Right renal pelvis (tissue), 4 donors: ENCODE data around the gene DRP2. TPM values are rescaled to one million over a fixed set of nuclear protein-coding genes. Genes with fewer than 3 reads are reported as not detected.
"Not testable (repeated sequence)": the region's sequence is repeated elsewhere in the genome, so short reads cannot be mapped to it uniquely, and the experiment has no call there.

Experiments
- DNase-seq, 4 donors: peaks; one replicate each; pipeline ENCODE4 v3.0.0-alpha.2; 2013; ENCODE audit warnings: low read depth in 4 of 4, low spot score in 3 of 4, missing footprints in 1 of 4
- polyA plus RNA-seq, 4 donors: library from polyadenylated mRNA; unstranded; fragments of 120-200 nt; gene quantifications; one replicate each; pipeline ENCODE4 v1.2.1, GENCODE V29; 2013; ENCODE audit not compliant: insufficient read length in 4 of 4

Gene DRP2
- polyA plus RNA-seq = 1 to 10 TPM; 1.5 to 2.2 (median 1.8) TPM

GRCh38 chrX:101219116-101219863 is at the start of gene DRP2:
Gene DRP2 (plus strand): TSS chrX:101219786. CDS start chrX:101231648, 11,862 bp downstream.
- no peak for DNase-seq

GRCh38 chrX:101171883-101172400 is 47.6 kb upstream of the DRP2 start:
- DNase-seq = no peak

- DNase-seq = no peak
Measured at GRCh38 chrX:101176439-101176838, 43.1 kb upstream of the DRP2 start.

GRCh38 chrX:101184876-101185275 is 34.7 kb upstream of the DRP2 start:
- DNase-seq = not testable (repeated sequence)

- not testable (repeated sequence) for DNase-seq
Measured at GRCh38 chrX:101187961-101188360, 31.6 kb upstream of the DRP2 start.

GRCh38 chrX:101190736-101191135 is 28.9 kb upstream of the DRP2 start:
- DNase-seq = no peak

GRCh38 chrX:101191217-101191750 is 28.3 kb upstream of the DRP2 start:
- DNase-seq = no peak

GRCh38 chrX:101195442-101196173 is 24.0 kb upstream of the DRP2 start:
- DNase-seq = no peak

GRCh38 chrX:101203761-101204351 is 15.7 kb upstream of the DRP2 start:
- no peak for DNase-seq

GRCh38 chrX:101206471-101206870 is 13.1 kb upstream of the DRP2 start:
- no peak for DNase-seq

- DNase-seq = no peak
Measured at GRCh38 chrX:101208152-101208905, 11.3 kb upstream of the DRP2 start.

- no peak for DNase-seq
Measured at GRCh38 chrX:101210630-101211029, 9.0 kb upstream of the DRP2 start.

GRCh38 chrX:101217689-101218088 is 1.9 kb upstream of the DRP2 start:
- DNase-seq = no peak

GRCh38 chrX:101219864-101220346 is 319 bp downstream of the DRP2 start:
- DNase-seq = peak in 1 of 4 donors; percentile 7

GRCh38 chrX:101220662-101221260 is 1.2 kb downstream of the DRP2 start:
- DNase-seq = no peak

GRCh38 chrX:101223226-101223625 is 3.6 kb downstream of the DRP2 start:
- no peak for DNase-seq

- DNase-seq = no peak
Measured at GRCh38 chrX:101229170-101229569, 9.6 kb downstream of the DRP2 start.

GRCh38 chrX:101230636-101231035 is 11.1 kb downstream of the DRP2 start:
- no peak for DNase-seq

- DNase-seq = no peak
Measured at GRCh38 chrX:101231080-101231479, 11.5 kb downstream of the DRP2 start.

- DNase-seq = no peak
Measured at GRCh38 chrX:101232316-101232715, 12.7 kb downstream of the DRP2 start.
